COLO829 (cell line): ENCODE data around the gene CFAP299.
"Not testable (repeated sequence)": the region's sequence is repeated elsewhere in the genome, so short reads cannot be mapped to it uniquely, and the experiment has no call there.

Source experiments
- DNase-seq: peaks from one replicate; pipeline ENCODE4 v3.0.0; 2012; ENCODE audit warnings: low spot score

The CFAP299 gene

GRCh38 chr4:80390178-80390577, 54.6 kb downstream of the CFAP299 start:
- no peak for DNase-seq

- no peak for DNase-seq
These were observed 57.9 kb downstream of the CFAP299 start for GRCh38 chr4:80393246-80393969.

GRCh38 chr4:80393970-80394250, 58.4 kb downstream of the CFAP299 start:
- DNase-seq, result no peak

GRCh38 chr4:80407246-80407645, 71.7 kb downstream of the CFAP299 start:
- DNase-seq, result no peak

GRCh38 chr4:80409809-80410208, 74.3 kb downstream of the CFAP299 start:
- no peak for DNase-seq

GRCh38 chr4:80412322-80412721, 76.8 kb downstream of the CFAP299 start:
- DNase-seq, result no peak

GRCh38 chr4:80413086-80413485, 77.6 kb downstream of the CFAP299 start:
- DNase-seq, result no peak

GRCh38 chr4:80417019-80417418, 81.5 kb downstream of the CFAP299 start:
- no peak for DNase-seq

- DNase-seq, result no peak
These were observed 84.4 kb downstream of the CFAP299 start for GRCh38 chr4:80419946-80420345.

GRCh38 chr4:80420638-80421037, 85.1 kb downstream of the CFAP299 start:
- no peak for DNase-seq

- no peak for DNase-seq
These were observed 87.3 kb downstream of the CFAP299 start for GRCh38 chr4:80422727-80423404.

GRCh38 chr4:80423553-80424224, 88.2 kb downstream of the CFAP299 start:
- DNase-seq, result no peak

- DNase-seq, result no peak
These were observed 88.7 kb downstream of the CFAP299 start for GRCh38 chr4:80424225-80424581.

GRCh38 chr4:80425124-80426100, 89.9 kb downstream of the CFAP299 start:
- no peak for DNase-seq

- no peak for DNase-seq
These were observed 95.9 kb downstream of the CFAP299 start for GRCh38 chr4:80431203-80431965.

GRCh38 chr4:80434238-80434637, 98.7 kb downstream of the CFAP299 start:
- DNase-seq, result no peak

GRCh38 chr4:80438016-80438415, 102.5 kb downstream of the CFAP299 start:
- DNase-seq, result no peak

GRCh38 chr4:80439294-80440061, 103.9 kb downstream of the CFAP299 start:
- DNase-seq, result not testable (repeated sequence)

GRCh38 chr4:80446248-80446647, 110.7 kb downstream of the CFAP299 start:
- DNase-seq, result no peak

- no peak for DNase-seq
These were observed 111.1 kb downstream of the CFAP299 start for GRCh38 chr4:80446664-80447063.

GRCh38 chr4:80447493-80447892, 112.0 kb downstream of the CFAP299 start:
- DNase-seq, result no peak
